CD4-positive, alpha-beta memory T cell (primary cell): ENCODE measurements around the gene CCDC89. TPM values are rescaled to one million over a fixed set of nuclear protein-coding genes. Genes with fewer than 3 reads are reported as not detected.
"Not testable (repeated sequence)": the region's sequence is repeated elsewhere in the genome, so short reads cannot be mapped to it uniquely, and the experiment has no call there.

Experiments
- CTCF ChIA-PET: fragments of 350-600 bp; sonication (Branson Sonifier 250); formaldehyde crosslinking; loops from one replicate; lab custom pipeline; 2021; ENCODE audit warnings: inconsistent platforms; ENCODE audit not compliant: partially characterized antibody; lab: Charles Lee
- POLR2A ChIA-PET: fragments of 350-600 bp; sonication (Branson Sonifier 250); formaldehyde crosslinking; loops from one replicate; lab custom pipeline; 2021; ENCODE audit not compliant: partially characterized antibody; lab: Charles Lee
- DNase-seq, 5 donors: peaks; one replicate each; pipeline versions ENCODE4 v3.0.0 to v3.0.0-alpha.2; 2020 to 2022; ENCODE audit warnings: mixed read lengths in 1 of 5
- H3K27ac ChIP-seq: one replicate; pipeline ENCODE4 v1.7.0; 2013; ENCODE audit warnings: low read depth, low read length
- H3K27me3 ChIP-seq: 2 replicates; pipeline ENCODE4 v1.7.0; 2013; ENCODE audit warnings: mild to moderate bottlenecking, low read length, moderate library complexity; ENCODE audit not compliant: insufficient read depth
- H3K36me3 ChIP-seq: 2 replicates; pipeline ENCODE4 v1.7.0; 2013; ENCODE audit warnings: mild to moderate bottlenecking, low read length, moderate library complexity; ENCODE audit not compliant: insufficient read depth
- H3K4me1 ChIP-seq: 2 replicates; pipeline ENCODE4 v1.7.0; 2013; ENCODE audit warnings: mild to moderate bottlenecking, low read length, moderate library complexity; ENCODE audit not compliant: insufficient read depth
- H3K4me3 ChIP-seq, 2 donors: one replicate each; pipeline ENCODE4 v1.7.0; 2013; ENCODE audit warnings: low read length in 2 of 2, mild to moderate bottlenecking in 1 of 2
- H3K9me3 ChIP-seq, 2 donors: one replicate each; pipeline ENCODE4 v1.7.0; 2013; ENCODE audit warnings: low read length in 2 of 2, control low read depth in 1 of 2; ENCODE audit not compliant: control insufficient read depth in 1 of 2
- H3K27ac Mint-ChIP-seq, 7 donors: one replicate each; pipeline ENCODE4 v1.8.0; 2020 to 2021; ENCODE audit warnings: mixed read lengths in 7 of 7, mild to moderate bottlenecking in 6 of 7, inconsistent platforms in 3 of 7, moderate library complexity in 3 of 7
- H3K27me3 Mint-ChIP-seq, 2 donors: one replicate each; pipeline ENCODE4 v1.8.0; 2020 to 2021; ENCODE audit warnings: mixed read lengths in 2 of 2
- H3K36me3 Mint-ChIP-seq, 2 donors: one replicate each; pipeline ENCODE4 v1.8.0; 2020 to 2021; ENCODE audit warnings: mixed read lengths in 2 of 2, inconsistent platforms in 1 of 2, mild to moderate bottlenecking in 1 of 2
- H3K4me1 Mint-ChIP-seq, 4 donors: one replicate each; pipeline ENCODE4 v1.8.0; 2020 to 2021; ENCODE audit warnings: mixed read lengths in 4 of 4, mild to moderate bottlenecking in 1 of 4
- H3K4me3 Mint-ChIP-seq, 8 donors: one replicate each; pipeline ENCODE4 v1.8.0; 2020 to 2021; ENCODE audit warnings: mixed read lengths in 8 of 8, mild to moderate bottlenecking in 7 of 8, moderate library complexity in 6 of 8, inconsistent platforms in 3 of 8
- H3K9me3 Mint-ChIP-seq, 8 donors: one replicate each; pipeline ENCODE4 v1.8.0; 2020 to 2021; ENCODE audit warnings: mixed read lengths in 8 of 8, mild to moderate bottlenecking in 5 of 8, inconsistent platforms in 3 of 8, moderate library complexity in 1 of 8
- intact Hi-C: fragments of 100-400 bp; cut with micrococcal nuclease; formaldehyde crosslinking; loops from one replicate; pipeline ENCODE4 v1.15.1; 2023
- polyA plus RNA-seq, 2 donors: library from polyadenylated mRNA; unstranded; fragments of 300-500 nt; fragmentation: Illumina TruSeq; gene quantifications; one replicate each; pipeline ENCODE4 v1.2.3, GENCODE V29; 2021
- total RNA-seq, 2 experiments: library from RNA; stranded (reverse); gene quantifications; one replicate each; pipeline ENCODE4 v1.2.3, GENCODE V29; 2021

The CCDC89 gene
- total and polyA plus RNA-seq, 4 experiments from 2014 or later, result 0.22 to 0.70 TPM; not detected in 2

DNA sequence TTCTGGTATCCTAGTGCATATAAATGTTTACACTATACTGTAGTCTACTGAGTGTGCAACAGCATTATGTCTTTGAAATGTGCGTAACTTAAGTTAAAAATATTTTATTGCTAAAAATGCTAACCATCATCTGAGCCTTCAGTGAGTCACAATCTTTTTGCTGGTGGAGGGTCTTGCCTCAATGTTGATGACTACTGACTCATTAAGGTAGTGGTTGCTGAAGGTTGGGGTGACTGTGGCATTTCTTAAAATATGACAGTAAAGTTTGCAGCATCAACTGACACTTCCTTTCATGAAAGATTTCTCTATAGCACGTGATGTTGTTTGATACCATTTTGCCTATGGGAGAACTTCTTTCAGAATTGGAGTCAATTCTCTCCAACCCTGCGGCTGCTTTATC, 12.6 kb downstream of the CCDC89 start:
- H3K36me3 Mint-ChIP-seq, result no peaks in the 10 kb centered on the region
- no peak for DNase-seq
- no peaks in the 10 kb centered on the region for H3K4me1 Mint-ChIP-seq
- no peaks in the 10 kb centered on the region for H3K9me3 Mint-ChIP-seq
- ChIA-PET POLR2A (no interaction called here), CTCF (no interaction called here)
- H3K4me3 Mint-ChIP-seq, result no peak overlapping the region
- no peak overlapping the region for H3K27ac Mint-ChIP-seq
- Histone ChIP-seq H3K36me3 (no peaks in the 10 kb centered on the region), H3K4me1 (no peaks in the 10 kb centered on the region), H3K27me3 (no peaks in the 10 kb centered on the region), H3K27ac (no peak overlapping the region), H3K4me3 (no peak overlapping the region), H3K9me3 (no peaks in the 10 kb centered on the region)
- intact Hi-C loops, result no loop called here
- H3K27me3 Mint-ChIP-seq, result peaks cover 0 to 3% of the 10 kb centered on the region in 2 donors

DNA sequence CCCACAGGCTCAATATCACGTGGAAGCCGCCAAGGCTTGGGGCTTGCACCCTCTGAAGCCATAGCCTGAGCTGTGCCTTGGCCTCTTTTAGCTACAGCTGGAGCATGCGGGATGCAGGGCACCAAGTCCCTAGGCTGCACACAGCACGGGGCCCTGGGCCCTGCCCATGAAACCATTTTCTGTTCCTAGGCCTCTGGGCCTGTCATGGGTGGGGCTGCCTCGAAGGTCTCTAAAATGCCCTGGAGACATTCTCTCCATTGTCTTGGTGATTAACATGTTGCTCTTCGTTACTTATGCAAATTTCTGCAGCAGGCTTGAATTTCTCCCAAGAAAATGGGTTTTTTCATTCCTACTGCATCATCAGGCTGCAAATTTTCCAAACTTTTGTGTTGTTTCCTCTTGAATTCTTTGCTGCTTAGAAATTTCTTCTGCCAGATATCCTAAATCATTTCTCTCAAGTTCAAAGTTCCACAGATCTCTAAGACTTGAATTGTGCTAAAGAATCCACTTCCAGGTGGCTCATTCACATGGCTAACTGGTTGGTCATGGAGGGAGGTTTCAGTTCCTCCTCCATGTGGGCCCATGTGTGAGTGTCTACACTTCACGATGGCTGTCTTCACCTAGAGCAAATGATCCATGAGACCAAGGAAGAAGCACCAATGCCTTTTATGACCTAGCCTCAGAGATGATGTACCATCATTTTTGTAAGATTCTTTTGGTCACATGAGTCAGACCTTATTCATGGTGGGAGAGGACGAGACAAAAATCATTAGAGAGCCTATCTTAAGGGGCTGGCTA, 13.7 kb downstream of the CCDC89 start:
- H3K9me3 Mint-ChIP-seq, result no peaks in the 10 kb centered on the region
- intact Hi-C loops, result no loop called here
- Histone ChIP-seq H3K36me3 (no peaks in the 10 kb centered on the region), H3K9me3 (no peaks in the 10 kb centered on the region), H3K27me3 (no peaks in the 10 kb centered on the region), H3K4me3 (no peak overlapping the region), H3K27ac (no peak overlapping the region), H3K4me1 (no peaks in the 10 kb centered on the region)
- H3K4me1 Mint-ChIP-seq, result no peaks in the 10 kb centered on the region
- H3K27me3 Mint-ChIP-seq, result peaks cover 0 to 3% of the 10 kb centered on the region in 2 donors
- ChIA-PET POLR2A (no interaction called here), CTCF (no interaction called here)
- no peak for DNase-seq
- H3K27ac Mint-ChIP-seq, result no peak overlapping the region
- no peak overlapping the region for H3K4me3 Mint-ChIP-seq
- H3K36me3 Mint-ChIP-seq, result no peaks in the 10 kb centered on the region

DNA sequence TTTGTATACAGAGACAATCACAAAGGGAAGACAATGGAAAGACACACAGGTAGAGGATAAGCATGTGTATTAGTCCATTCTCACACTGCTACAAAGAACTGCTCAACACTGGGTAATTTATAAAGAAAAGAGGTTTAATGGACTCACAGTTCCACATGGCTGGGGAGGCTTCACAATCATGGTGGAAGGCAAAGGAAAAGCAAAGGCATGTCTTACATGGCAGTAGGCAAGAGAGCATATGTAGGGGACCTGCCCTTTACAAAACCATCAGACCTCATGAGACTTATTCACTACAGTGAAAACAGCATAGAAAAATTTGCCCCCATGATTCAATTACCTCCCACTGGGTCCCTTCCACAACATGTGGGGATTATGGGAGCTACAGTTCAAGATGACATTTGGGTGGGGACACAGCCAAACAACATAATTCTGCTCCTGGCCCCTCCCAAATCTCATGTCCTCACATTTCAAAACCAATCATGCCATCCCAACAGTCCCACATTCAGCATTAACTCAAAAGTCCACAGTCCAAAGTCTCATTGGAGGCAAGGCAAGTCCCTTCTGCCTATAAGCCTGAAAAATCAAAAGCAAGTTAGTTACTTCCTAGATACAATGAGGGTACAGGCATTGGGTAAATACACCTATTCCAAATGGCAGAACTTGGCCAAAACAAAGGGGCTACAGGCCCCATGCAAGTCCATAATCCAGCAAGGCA, 14.9 kb downstream of the CCDC89 start:
- H3K36me3 ChIP-seq, DNase-seq, H3K9me3 ChIP-seq, H3K4me1 ChIP-seq, H3K4me3 ChIP-seq, intact Hi-C loops, H3K36me3 Mint-ChIP-seq, H3K9me3 Mint-ChIP-seq, H3K4me1 Mint-ChIP-seq, CTCF ChIA-PET, H3K27me3 Mint-ChIP-seq, H3K4me3 Mint-ChIP-seq, H3K27ac ChIP-seq, H3K27me3 ChIP-seq: not testable (repeated sequence)
- H3K27ac Mint-ChIP-seq, result peak overlapping the region in 1 of 7 donors; percentile 28
- POLR2A ChIA-PET, result interaction anchor here (1.2 kb wide), 1 partner anchor 23 kb away, joined by 3 read pairs; the partner anchor contains the start of gene TMEM126A

DNA sequence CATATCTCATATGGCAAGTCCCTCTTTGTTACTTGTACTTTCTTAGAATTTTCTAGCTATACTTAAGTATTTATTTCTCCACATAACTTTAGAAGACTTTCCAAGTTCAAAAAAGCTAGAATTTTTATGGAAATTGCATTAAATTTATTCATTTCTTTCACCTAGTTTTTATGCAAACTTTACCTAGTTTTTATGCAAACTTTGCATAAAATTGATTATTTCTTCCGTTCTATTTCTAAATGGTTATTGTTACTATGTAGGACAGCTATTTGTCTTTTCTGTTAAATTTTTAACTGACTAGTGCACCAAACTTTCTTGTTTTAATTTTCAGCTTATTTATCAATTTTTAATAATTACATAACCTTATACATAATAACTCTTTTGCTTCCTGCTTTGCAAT, 17.8 kb downstream of the CCDC89 start:
- POLR2A ChIA-PET, result no interaction called here
- H3K27me3 ChIP-seq, result no peaks in the 10 kb centered on the region
- H3K4me3 ChIP-seq, result no peak overlapping the region
- Mint-ChIP-seq H3K27ac (no peak overlapping the region), H3K36me3 (peaks cover 4 to 12% of the 10 kb centered on the region in 2 donors), H3K4me1 (peaks cover 9 to 27% (median 12%) of the 10 kb centered on the region in 4 donors), H3K27me3 (no peaks in the 10 kb centered on the region), H3K9me3 (peaks cover 0 to 1% (median 0%) of the 10 kb centered on the region in 8 donors), H3K4me3 (no peak overlapping the region)
- CTCF ChIA-PET, result interaction anchor here (0.6 to 1.3 kb wide), 2 partner anchors 14 to 41 kb away, joined by 3 to 5 read pairs; partner anchors contain the start of gene DLG2
- intact Hi-C loops, result no loop called here
- H3K27ac ChIP-seq, result no peak overlapping the region
- no peaks in the 10 kb centered on the region for H3K36me3 ChIP-seq
- H3K4me1 ChIP-seq, result peaks cover 9% of the 10 kb centered on the region
- DNase-seq, result no peak
- H3K9me3 ChIP-seq, result no peaks in the 10 kb centered on the region

DNA sequence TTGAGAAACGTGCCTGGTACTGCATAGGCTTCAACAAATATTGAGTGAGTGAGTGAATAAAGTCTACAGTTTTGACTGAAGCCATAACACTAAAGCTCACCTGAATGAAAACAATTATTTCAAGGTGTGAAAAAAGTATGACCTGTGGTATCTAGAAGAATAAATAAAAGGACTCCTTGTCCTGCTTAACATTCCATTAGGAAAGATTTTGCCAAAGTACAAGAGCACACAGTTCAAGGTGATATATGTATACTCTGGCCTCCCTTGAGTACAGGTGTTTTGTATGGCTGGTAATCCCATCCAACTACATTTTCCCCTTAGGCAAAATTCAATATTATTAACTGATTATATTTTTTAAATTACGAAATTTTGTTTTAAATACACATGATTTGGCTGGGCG, 19.3 kb downstream of the CCDC89 start:
- Mint-ChIP-seq H3K4me3 (no peak overlapping the region), H3K27me3 (no peaks in the 10 kb centered on the region), H3K9me3 (peaks cover 0 to 3% (median 0%) of the 10 kb centered on the region in 8 donors), H3K36me3 (peaks cover 4 to 16% of the 10 kb centered on the region in 2 donors), H3K27ac (peak overlapping the region in 2 of 7 donors; percentile 71 to 99), H3K4me1 (peaks cover 16 to 40% (median 21%) of the 10 kb centered on the region in 4 donors)
- ChIA-PET CTCF (no interaction called here), POLR2A (interaction anchor here (1.0 kb wide), 1 partner anchor 86 kb away, joined by 3 read pairs; no protein-coding TSS in a partner anchor)
- no peaks in the 10 kb centered on the region for H3K36me3 ChIP-seq
- H3K4me1 ChIP-seq, result peaks cover 24% of the 10 kb centered on the region
- no peaks in the 10 kb centered on the region for H3K9me3 ChIP-seq
- DNase-seq, result no peak
- H3K4me3 ChIP-seq, result no peak overlapping the region
- intact Hi-C loops, result no loop called here
- H3K27me3 ChIP-seq, result no peaks in the 10 kb centered on the region
- no peak overlapping the region for H3K27ac ChIP-seq

DNA sequence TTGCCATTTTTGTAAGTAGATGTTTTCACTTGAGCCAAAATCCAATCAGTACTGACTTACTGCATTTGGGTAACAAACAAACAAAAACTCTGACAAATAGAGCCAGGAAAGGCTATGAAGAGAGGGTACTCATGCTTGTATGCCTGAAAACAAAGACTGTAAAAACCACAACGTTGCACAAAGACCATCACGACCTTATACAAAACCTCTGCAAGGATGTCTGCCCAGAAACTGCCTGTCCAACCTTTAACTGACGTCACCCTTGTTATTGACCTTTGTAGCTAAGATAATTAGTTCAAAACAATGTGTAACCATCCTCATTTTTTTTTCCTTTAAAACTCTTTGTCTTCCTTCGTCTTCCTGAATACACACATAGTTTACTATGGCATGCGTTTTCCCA, 20.3 kb downstream of the CCDC89 start:
- peak overlapping the region; percentile 99 to 100 (median 100) for H3K27ac Mint-ChIP-seq
- ChIA-PET CTCF (interaction anchor here (1.4 to 3.4 kb wide), 2 partner anchors 17 to 19 kb away, joined by 5 to 25 read pairs; partner anchors contain the start of gene TMEM126A), POLR2A (interaction anchor here (1.0 to 4.7 kb wide), 4 partner anchors 39 to 159 kb away, joined by 3 to 68 read pairs (median 16); partner anchors contain the start of genes DLG2 and TMEM126B)
- peaks cover 0 to 3% (median 0%) of the 10 kb centered on the region in 8 donors for H3K9me3 Mint-ChIP-seq
- Histone ChIP-seq H3K27me3 (no peaks in the 10 kb centered on the region), H3K4me1 (peaks cover 34% of the 10 kb centered on the region), H3K4me3 (peak overlapping the region in 1 of 2 donors; percentile 87), H3K27ac (peak overlapping the region; percentile 96), H3K36me3 (no peaks in the 10 kb centered on the region), H3K9me3 (no peaks in the 10 kb centered on the region)
- no peak for DNase-seq
- H3K4me3 Mint-ChIP-seq, result peak overlapping the region; percentile 10 to 99 (median 61)
- intact Hi-C loops, result loop anchor here (2.0 kb wide), 2 partner anchors 17 to 403 kb away; partner anchors contain the start of gene PICALM
- peaks cover 12 to 24% of the 10 kb centered on the region in 2 donors for H3K36me3 Mint-ChIP-seq
- no peaks in the 10 kb centered on the region for H3K27me3 Mint-ChIP-seq
- H3K4me1 Mint-ChIP-seq, result peaks cover 23 to 49% (median 29%) of the 10 kb centered on the region in 4 donors
